ENCODE results near the gene KIAA1217.

GRCh38 chr10:24238519-24239247 is 29.7 kb downstream of the KIAA1217 start:
- TF ChIP-seq CTCF (IDR thresholded peaks at IDR 0.05; ENCODE audit: low read length) (no peak), EZH2 (IDR thresholded peaks at IDR 0.05; ENCODE audit: borderline replicate concordance, low read length) (no peak)
